ENCODE data around the gene ACP2.
"Not testable (repeated sequence)": the region's sequence is repeated elsewhere in the genome, so short reads cannot be mapped to it uniquely, and the experiment has no call there.

ACP2 gene

DNA sequence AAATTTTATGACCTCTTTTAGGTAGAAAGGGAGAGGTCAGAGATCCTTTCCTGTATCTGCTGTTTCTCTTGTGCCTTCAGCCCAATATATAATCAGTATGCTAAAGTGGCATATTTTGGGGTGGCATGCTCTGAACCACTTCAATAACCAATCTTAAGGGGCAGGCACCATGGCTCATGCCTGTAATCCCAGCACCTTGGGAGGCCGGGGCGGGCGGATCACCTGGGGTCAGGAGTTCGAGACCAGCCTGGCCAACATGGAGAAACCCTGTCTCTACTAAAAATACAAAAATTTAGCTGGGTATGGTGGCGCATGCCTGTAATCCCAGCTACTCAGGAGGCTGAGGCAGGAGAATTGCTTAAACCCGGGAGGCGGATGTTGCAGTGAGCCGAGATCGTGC lies 50.5 kb downstream of the ACP2 start:
- DNase-seq, result not testable (repeated sequence)

DNA sequence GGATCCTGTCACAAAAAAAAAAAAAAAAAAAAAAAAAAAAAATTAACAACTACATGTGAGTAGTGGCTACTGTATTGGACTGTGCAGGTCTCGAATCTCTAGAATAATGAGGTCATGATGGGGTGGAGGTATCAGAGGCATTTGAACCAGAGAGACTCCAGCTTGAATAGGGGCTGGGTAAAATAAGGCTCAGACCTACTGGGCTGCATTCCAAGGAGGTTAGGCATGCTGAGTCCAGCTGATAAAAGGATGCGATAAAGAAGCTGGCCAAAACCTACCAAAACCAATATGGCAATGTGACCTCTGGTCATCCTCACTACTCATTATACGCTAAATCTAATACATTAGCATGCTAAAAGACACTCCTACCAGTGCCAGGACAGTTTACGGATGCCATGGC lies 56.5 kb downstream of the ACP2 start:
- DNase-seq, result no peak

GRCh38 chr11:47191137-47191536 lies 57.5 kb downstream of the ACP2 start:
- not testable (repeated sequence) for DNase-seq
